ENCODE measurements around the gene ENKD1. TPM values are rescaled to one million over a fixed set of nuclear protein-coding genes. Genes with fewer than 3 reads are reported as not detected.

ENKD1 gene
- total and polyA plus RNA-seq, 2 of the 13 experiments (the other 11 are each of a cell fraction or from before 2014, with no cell fraction given): 10.8 to 20.8 TPM

DNA sequence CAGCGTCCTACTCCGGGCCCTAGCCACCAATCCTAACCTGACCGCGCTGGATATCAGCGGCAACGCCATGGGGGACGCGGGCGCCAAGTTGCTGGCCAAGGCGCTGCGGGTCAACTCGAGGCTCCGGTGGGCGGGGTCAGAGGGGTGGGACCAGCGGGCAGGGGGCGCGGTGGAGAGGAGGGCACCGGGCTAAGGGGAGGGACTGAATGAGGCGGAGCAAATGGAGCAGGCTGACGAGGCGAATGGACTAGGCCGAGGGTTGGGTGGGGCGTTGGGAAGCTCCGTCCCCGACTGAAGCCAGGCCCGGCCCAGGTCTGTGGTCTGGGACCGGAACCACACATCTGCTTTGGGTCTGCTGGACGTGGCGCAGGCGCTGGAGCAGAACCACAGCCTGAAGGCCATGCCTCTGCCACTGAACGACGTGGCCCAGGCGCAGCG is 17.0 kb downstream of the ENKD1 start (continued):
- TF ChIP-seq, protein P1, sequence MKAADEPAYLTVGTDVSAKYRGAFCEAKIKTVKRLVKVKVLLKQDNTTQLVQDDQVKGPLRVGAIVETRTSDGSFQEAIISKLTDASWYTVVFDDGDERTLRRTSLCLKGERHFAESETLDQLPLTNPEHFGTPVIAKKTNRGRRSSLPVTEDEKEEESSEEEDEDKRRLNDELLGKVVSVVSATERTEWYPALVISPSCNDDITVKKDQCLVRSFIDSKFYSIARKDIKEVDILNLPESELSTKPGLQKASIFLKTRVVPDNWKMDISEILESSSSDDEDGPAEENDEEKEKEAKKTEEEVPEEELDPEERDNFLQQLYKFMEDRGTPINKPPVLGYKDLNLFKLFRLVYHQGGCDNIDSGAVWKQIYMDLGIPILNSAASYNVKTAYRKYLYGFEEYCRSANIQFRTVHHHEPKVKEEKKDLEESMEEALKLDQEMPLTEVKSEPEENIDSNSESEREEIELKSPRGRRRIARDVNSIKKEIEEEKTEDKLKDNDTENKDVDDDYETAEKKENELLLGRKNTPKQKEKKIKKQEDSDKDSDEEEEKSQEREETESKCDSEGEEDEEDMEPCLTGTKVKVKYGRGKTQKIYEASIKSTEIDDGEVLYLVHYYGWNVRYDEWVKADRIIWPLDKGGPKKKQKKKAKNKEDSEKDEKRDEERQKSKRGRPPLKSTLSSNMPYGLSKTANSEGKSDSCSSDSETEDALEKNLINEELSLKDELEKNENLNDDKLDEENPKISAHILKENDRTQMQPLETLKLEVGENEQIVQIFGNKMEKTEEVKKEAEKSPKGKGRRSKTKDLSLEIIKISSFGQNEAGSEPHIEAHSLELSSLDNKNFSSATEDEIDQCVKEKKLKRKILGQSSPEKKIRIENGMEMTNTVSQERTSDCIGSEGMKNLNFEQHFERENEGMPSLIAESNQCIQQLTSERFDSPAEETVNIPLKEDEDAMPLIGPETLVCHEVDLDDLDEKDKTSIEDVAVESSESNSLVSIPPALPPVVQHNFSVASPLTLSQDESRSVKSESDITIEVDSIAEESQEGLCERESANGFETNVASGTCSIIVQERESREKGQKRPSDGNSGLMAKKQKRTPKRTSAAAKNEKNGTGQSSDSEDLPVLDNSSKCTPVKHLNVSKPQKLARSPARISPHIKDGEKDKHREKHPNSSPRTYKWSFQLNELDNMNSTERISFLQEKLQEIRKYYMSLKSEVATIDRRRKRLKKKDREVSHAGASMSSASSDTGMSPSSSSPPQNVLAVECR (CRISPR knock-in tag; IDR thresholded peaks at IDR 0.05; ENCODE audit: borderline replicate concordance): no peak
- no peak for TF ChIP-seq PLRG1 (conservative IDR thresholded peaks at IDR 0.05)
- no peak for TF ChIP-seq TCF7L2 (IDR thresholded peaks at IDR 0.05; ENCODE audit: low read depth, low read length)
- TF ChIP-seq, protein P2, sequence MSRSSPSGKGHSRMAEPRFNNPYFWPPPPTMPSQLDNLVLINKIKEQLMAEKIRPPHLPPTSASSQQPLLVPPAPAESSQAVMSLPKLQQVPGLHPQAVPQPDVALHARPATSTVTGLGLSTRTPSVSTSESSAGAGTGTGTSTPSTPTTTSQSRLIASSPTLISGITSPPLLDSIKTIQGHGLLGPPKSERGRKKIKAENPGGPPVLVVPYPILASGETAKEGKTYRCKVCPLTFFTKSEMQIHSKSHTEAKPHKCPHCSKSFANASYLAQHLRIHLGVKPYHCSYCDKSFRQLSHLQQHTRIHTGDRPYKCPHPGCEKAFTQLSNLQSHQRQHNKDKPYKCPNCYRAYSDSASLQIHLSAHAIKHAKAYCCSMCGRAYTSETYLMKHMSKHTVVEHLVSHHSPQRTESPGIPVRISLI (CRISPR knock-in tag; IDR thresholded peaks at IDR 0.05; ENCODE audit: borderline replicate concordance): no peak
- no peak for TF ChIP-seq ZNF275 (CRISPR knock-in tag; IDR thresholded peaks at IDR 0.05; ENCODE audit: borderline replicate concordance)
- TF ChIP-seq TEAD3 (CRISPR knock-in tag; optimal IDR thresholded peaks at IDR 0.05; ENCODE audit: borderline replicate concordance): no peak
- TF ChIP-seq ZFP1 (CRISPR knock-in tag; IDR thresholded peaks at IDR 0.05): no peak
- TF ChIP-seq FOXM1 (CRISPR knock-in tag; IDR thresholded peaks at IDR 0.05): 0 out of 2 replicates have a peak, but pooled peaks have one; percentile 37
- TF ChIP-seq ZNF780A (CRISPR knock-in tag; IDR thresholded peaks at IDR 0.05): no peak
- TF ChIP-seq HOXA3 (CRISPR knock-in tag; IDR thresholded peaks at IDR 0.05): peak; percentile 28; the same call in 1 of the 2 replicates

Measured in HepG2 (cell line).